ENCODE results near the gene C3orf38.

DNA sequence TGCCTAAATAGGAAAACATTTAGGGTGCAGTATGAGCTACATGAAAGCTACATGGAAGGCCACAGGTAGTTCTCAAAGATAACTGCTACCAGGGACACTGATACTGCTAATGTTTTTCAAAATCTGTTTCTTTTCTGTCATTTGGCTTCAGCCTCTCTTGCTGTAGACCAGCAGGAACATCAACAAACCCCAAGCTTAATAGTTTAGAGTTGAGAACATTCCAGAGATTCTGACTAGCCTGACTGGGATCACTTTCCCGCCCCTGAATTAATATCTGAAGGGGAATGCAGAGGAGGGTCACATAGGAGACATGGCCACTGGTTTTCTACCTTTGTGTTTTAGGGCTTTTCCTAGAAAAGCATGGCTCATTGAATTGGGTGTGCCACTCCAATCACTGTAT, 16.9 kb upstream of the C3orf38 start:
- TF ChIP-seq, protein P1, sequence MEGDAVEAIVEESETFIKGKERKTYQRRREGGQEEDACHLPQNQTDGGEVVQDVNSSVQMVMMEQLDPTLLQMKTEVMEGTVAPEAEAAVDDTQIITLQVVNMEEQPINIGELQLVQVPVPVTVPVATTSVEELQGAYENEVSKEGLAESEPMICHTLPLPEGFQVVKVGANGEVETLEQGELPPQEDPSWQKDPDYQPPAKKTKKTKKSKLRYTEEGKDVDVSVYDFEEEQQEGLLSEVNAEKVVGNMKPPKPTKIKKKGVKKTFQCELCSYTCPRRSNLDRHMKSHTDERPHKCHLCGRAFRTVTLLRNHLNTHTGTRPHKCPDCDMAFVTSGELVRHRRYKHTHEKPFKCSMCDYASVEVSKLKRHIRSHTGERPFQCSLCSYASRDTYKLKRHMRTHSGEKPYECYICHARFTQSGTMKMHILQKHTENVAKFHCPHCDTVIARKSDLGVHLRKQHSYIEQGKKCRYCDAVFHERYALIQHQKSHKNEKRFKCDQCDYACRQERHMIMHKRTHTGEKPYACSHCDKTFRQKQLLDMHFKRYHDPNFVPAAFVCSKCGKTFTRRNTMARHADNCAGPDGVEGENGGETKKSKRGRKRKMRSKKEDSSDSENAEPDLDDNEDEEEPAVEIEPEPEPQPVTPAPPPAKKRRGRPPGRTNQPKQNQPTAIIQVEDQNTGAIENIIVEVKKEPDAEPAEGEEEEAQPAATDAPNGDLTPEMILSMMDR (IDR thresholded peaks at IDR 0.05 in 2 of 3, conservative IDR thresholded peaks at IDR 0.05 in 1 of 3; ENCODE audit: borderline replicate concordance in 1 of 3, insufficient read depth in 1 of 3, low read depth in 2 of 3, low read length in 2 of 3), result no peak
- TF ChIP-seq EZH2phosphoT487 (IDR thresholded peaks at IDR 0.05; ENCODE audit: borderline replicate concordance) (no peak), POLR2A (IDR thresholded peaks at IDR 0.05; ENCODE audit: borderline replicate concordance, extremely low read depth, insufficient read depth, insufficient read length) (no peak), TCF7L2 (IDR thresholded peaks at IDR 0.05; ENCODE audit: borderline replicate concordance, extremely low read depth, insufficient read depth, insufficient read length) (no peak), SP1 (IDR thresholded peaks at IDR 0.05; ENCODE audit: low read depth) (no peak), EZH2 (IDR thresholded peaks at IDR 0.05) (no peak), SRF (IDR thresholded peaks at IDR 0.05; ENCODE audit: low read depth) (no peak), CBX3 (IDR thresholded peaks at IDR 0.05; ENCODE audit: low read depth) (no peak)
- TF ChIP-seq, protein P2, sequence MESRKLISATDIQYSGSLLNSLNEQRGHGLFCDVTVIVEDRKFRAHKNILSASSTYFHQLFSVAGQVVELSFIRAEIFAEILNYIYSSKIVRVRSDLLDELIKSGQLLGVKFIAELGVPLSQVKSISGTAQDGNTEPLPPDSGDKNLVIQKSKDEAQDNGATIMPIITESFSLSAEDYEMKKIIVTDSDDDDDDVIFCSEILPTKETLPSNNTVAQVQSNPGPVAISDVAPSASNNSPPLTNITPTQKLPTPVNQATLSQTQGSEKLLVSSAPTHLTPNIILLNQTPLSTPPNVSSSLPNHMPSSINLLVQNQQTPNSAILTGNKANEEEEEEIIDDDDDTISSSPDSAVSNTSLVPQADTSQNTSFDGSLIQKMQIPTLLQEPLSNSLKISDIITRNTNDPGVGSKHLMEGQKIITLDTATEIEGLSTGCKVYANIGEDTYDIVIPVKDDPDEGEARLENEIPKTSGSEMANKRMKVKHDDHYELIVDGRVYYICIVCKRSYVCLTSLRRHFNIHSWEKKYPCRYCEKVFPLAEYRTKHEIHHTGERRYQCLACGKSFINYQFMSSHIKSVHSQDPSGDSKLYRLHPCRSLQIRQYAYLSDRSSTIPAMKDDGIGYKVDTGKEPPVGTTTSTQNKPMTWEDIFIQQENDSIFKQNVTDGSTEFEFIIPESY (IDR thresholded peaks at IDR 0.05; ENCODE audit: extremely low read depth, insufficient replicate concordance, low read length), result no peak
